Measurements from ENCODE around the gene RGPD5. TPM values are rescaled to one million over a fixed set of nuclear protein-coding genes. Genes with fewer than 3 reads are reported as not detected.
A peak's percentile ranks its signal among the peaks of the same experiment; 100 is the strongest.
"Not testable (repeated sequence)": the region's sequence is repeated elsewhere in the genome, so short reads cannot be mapped to it uniquely, and the experiment has no call there.

The RGPD5 gene
- total RNA-seq, 5 donors from 2014 or later (not counting 1 experiment from before 2014, with no cell fraction given) = 58.4 to 187 (median 92.5) TPM

GRCh38 chr2:109766074-109766473 is 28.0 kb upstream of the RGPD5 start:
- H3K4me3 ChIP-seq (ENCODE audit: control insufficient read depth in 1 of 2, extremely low read depth in 1 of 2, low read length in 1 of 2); H3K4me1 ChIP-seq (ENCODE audit: control insufficient read depth in 1 of 2, extremely low read depth in 1 of 2, insufficient read depth in 2 of 2, low read length in 2 of 2); H3K9me3 ChIP-seq; H3K4me3 Mint-ChIP-seq; H3K36me3 ChIP-seq (ENCODE audit: control insufficient read depth in 2 of 2, extremely low read depth in 1 of 2, insufficient read depth in 1 of 2, low read length in 1 of 2); H3K27me3 ChIP-seq (replicated peaks in 1 of 2; ENCODE audit: control insufficient read depth in 2 of 2, extremely low read depth in 1 of 2, insufficient read depth in 2 of 2, low read length in 1 of 2); H3K4me1 Mint-ChIP-seq; H3K27ac Mint-ChIP-seq; H3K27me3 Mint-ChIP-seq; H3K36me3 Mint-ChIP-seq; POLR2A ChIA-PET; H3K9me3 Mint-ChIP-seq; DNase-seq; CTCF ChIA-PET; H3K27ac ChIP-seq (ENCODE audit: low read length): not testable (repeated sequence)
- WGBS (ENCODE audit: insufficient coverage) = no CpG with 5 or more reads among the region's 11 CpGs
- peak in 1 of 4 experiments; percentile 9 for ATAC-seq (replicated peaks in 1 of 4)

- ATAC-seq (replicated peaks in 1 of 4); H3K4me3 ChIP-seq (ENCODE audit: control insufficient read depth in 1 of 2, extremely low read depth in 1 of 2, low read length in 1 of 2); H3K27ac Mint-ChIP-seq; H3K9me3 ChIP-seq; POLR2A ChIA-PET; H3K27ac ChIP-seq (ENCODE audit: low read length); H3K4me1 ChIP-seq (ENCODE audit: control insufficient read depth in 1 of 2, extremely low read depth in 1 of 2, insufficient read depth in 2 of 2, low read length in 2 of 2); H3K27me3 ChIP-seq (replicated peaks in 1 of 2; ENCODE audit: control insufficient read depth in 2 of 2, extremely low read depth in 1 of 2, insufficient read depth in 2 of 2, low read length in 1 of 2); H3K27me3 Mint-ChIP-seq; H3K9me3 Mint-ChIP-seq; H3K4me3 Mint-ChIP-seq; H3K36me3 ChIP-seq (ENCODE audit: control insufficient read depth in 2 of 2, extremely low read depth in 1 of 2, insufficient read depth in 1 of 2, low read length in 1 of 2); DNase-seq; H3K4me1 Mint-ChIP-seq; CTCF ChIA-PET; H3K36me3 Mint-ChIP-seq: not testable (repeated sequence)
- WGBS (ENCODE audit: insufficient coverage) = no CpG with 5 or more reads among the region's 8 CpGs
Observed at GRCh38 chr2:109766886-109767578, 27.1 kb upstream of the RGPD5 start.

- H3K4me3 ChIP-seq (ENCODE audit: control insufficient read depth in 1 of 2, extremely low read depth in 1 of 2, low read length in 1 of 2); H3K9me3 ChIP-seq; H3K4me3 Mint-ChIP-seq; POLR2A ChIA-PET; H3K27ac Mint-ChIP-seq; H3K27me3 Mint-ChIP-seq; H3K4me1 Mint-ChIP-seq; H3K4me1 ChIP-seq (ENCODE audit: control insufficient read depth in 1 of 2, extremely low read depth in 1 of 2, insufficient read depth in 2 of 2, low read length in 2 of 2); CTCF ChIA-PET; ATAC-seq (replicated peaks in 1 of 4); H3K36me3 ChIP-seq (ENCODE audit: control insufficient read depth in 2 of 2, extremely low read depth in 1 of 2, insufficient read depth in 1 of 2, low read length in 1 of 2); H3K27me3 ChIP-seq (replicated peaks in 1 of 2; ENCODE audit: control insufficient read depth in 2 of 2, extremely low read depth in 1 of 2, insufficient read depth in 2 of 2, low read length in 1 of 2); H3K27ac ChIP-seq (ENCODE audit: low read length); DNase-seq; H3K9me3 Mint-ChIP-seq; H3K36me3 Mint-ChIP-seq: not testable (repeated sequence)
- no CpG with 5 or more reads among the region's 10 CpGs for WGBS (ENCODE audit: insufficient coverage)
Observed at GRCh38 chr2:109768934-109769333, 25.2 kb upstream of the RGPD5 start.

GRCh38 chr2:109779118-109779517 is 15.0 kb upstream of the RGPD5 start:
- not testable (repeated sequence) for ATAC-seq (replicated peaks in 1 of 4)

GRCh38 chr2:109781147-109781816 is 12.8 kb upstream of the RGPD5 start:
- H3K4me1 ChIP-seq (ENCODE audit: control insufficient read depth in 1 of 2, extremely low read depth in 1 of 2, insufficient read depth in 2 of 2, low read length in 2 of 2); H3K36me3 ChIP-seq (ENCODE audit: control insufficient read depth in 2 of 2, extremely low read depth in 1 of 2, insufficient read depth in 1 of 2, low read length in 1 of 2); H3K27me3 Mint-ChIP-seq; H3K4me3 ChIP-seq (ENCODE audit: control insufficient read depth in 1 of 2, extremely low read depth in 1 of 2, low read length in 1 of 2); H3K27ac Mint-ChIP-seq; H3K27me3 ChIP-seq (replicated peaks in 1 of 2; ENCODE audit: control insufficient read depth in 2 of 2, extremely low read depth in 1 of 2, insufficient read depth in 2 of 2, low read length in 1 of 2); H3K4me3 Mint-ChIP-seq; H3K9me3 Mint-ChIP-seq; H3K27ac ChIP-seq (ENCODE audit: low read length); H3K4me1 Mint-ChIP-seq; H3K9me3 ChIP-seq; POLR2A ChIA-PET; ATAC-seq (replicated peaks in 1 of 4); CTCF ChIA-PET; H3K36me3 Mint-ChIP-seq; DNase-seq: not testable (repeated sequence)
- no CpG with 5 or more reads among the region's 15 CpGs for WGBS (ENCODE audit: insufficient coverage)

More at GRCh38 chr2:109779118-109779517, 15.0 kb upstream of the RGPD5 start:
- H3K4me1 Mint-ChIP-seq; H3K27me3 ChIP-seq (replicated peaks in 1 of 2; ENCODE audit: control insufficient read depth in 2 of 2, extremely low read depth in 1 of 2, insufficient read depth in 2 of 2, low read length in 1 of 2); H3K27me3 Mint-ChIP-seq; CTCF ChIA-PET; DNase-seq; H3K4me3 Mint-ChIP-seq; H3K27ac Mint-ChIP-seq; H3K9me3 ChIP-seq; H3K4me3 ChIP-seq (ENCODE audit: control insufficient read depth in 1 of 2, extremely low read depth in 1 of 2, low read length in 1 of 2); H3K4me1 ChIP-seq (ENCODE audit: control insufficient read depth in 1 of 2, extremely low read depth in 1 of 2, insufficient read depth in 2 of 2, low read length in 2 of 2); H3K36me3 ChIP-seq (ENCODE audit: control insufficient read depth in 2 of 2, extremely low read depth in 1 of 2, insufficient read depth in 1 of 2, low read length in 1 of 2); H3K27ac ChIP-seq (ENCODE audit: low read length); H3K36me3 Mint-ChIP-seq; POLR2A ChIA-PET; H3K9me3 Mint-ChIP-seq: not testable (repeated sequence)
- no CpG with 5 or more reads among the region's 2 CpGs for WGBS (ENCODE audit: insufficient coverage)

GRCh38 chr2:109782446-109782993 is 11.6 kb upstream of the RGPD5 start:
- H3K4me1 Mint-ChIP-seq; H3K27me3 Mint-ChIP-seq; H3K4me3 Mint-ChIP-seq; H3K27ac ChIP-seq (ENCODE audit: low read length); H3K36me3 ChIP-seq (ENCODE audit: control insufficient read depth in 2 of 2, extremely low read depth in 1 of 2, insufficient read depth in 1 of 2, low read length in 1 of 2); H3K9me3 Mint-ChIP-seq; H3K4me1 ChIP-seq (ENCODE audit: control insufficient read depth in 1 of 2, extremely low read depth in 1 of 2, insufficient read depth in 2 of 2, low read length in 2 of 2); CTCF ChIA-PET; H3K36me3 Mint-ChIP-seq; H3K9me3 ChIP-seq; ATAC-seq (replicated peaks in 1 of 4); H3K4me3 ChIP-seq (ENCODE audit: control insufficient read depth in 1 of 2, extremely low read depth in 1 of 2, low read length in 1 of 2); DNase-seq; H3K27ac Mint-ChIP-seq; POLR2A ChIA-PET; H3K27me3 ChIP-seq (replicated peaks in 1 of 2; ENCODE audit: control insufficient read depth in 2 of 2, extremely low read depth in 1 of 2, insufficient read depth in 2 of 2, low read length in 1 of 2): not testable (repeated sequence)
- no CpG with 5 or more reads among the region's 2 CpGs for WGBS (ENCODE audit: insufficient coverage)

All from T-cell (primary cell).